Ramos (cell line): Measurements from ENCODE around the gene ZNF28.
"Not testable (repeated sequence)": the region's sequence is repeated elsewhere in the genome, so short reads cannot be mapped to it uniquely, and the experiment has no call there.

Experiments used
- in situ Hi-C: fragments of 300-500 bp; cut with MboI; formaldehyde crosslinking; loops from one replicate; pipeline ENCODE4 v1.14.3; 2022; ENCODE audit warnings: low sequenced_read_pairs; ENCODE audit not compliant: unreplicated experiment

ZNF28 gene

DNA sequence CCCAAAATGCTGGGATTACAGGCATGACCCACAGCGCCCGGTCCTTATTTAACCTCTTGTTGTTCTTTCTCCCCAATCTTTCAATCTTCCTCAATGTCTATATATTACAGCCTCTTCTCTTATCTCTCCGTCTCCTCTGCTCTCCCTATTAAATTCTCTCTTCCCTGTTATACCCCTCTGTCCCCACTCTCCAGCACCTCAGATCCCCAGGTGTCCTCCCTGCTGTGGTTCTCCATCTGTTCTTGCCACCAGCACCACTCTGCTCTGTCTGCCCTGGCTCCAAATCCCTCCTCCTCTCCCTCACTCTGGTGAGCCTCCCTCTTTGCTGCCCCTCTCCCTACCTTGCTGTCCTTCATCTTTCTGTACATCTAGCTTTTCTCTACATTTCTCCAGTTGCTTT lies 35.9 kb downstream of the ZNF28 start:
- in situ Hi-C loops: no loop called here

DNA sequence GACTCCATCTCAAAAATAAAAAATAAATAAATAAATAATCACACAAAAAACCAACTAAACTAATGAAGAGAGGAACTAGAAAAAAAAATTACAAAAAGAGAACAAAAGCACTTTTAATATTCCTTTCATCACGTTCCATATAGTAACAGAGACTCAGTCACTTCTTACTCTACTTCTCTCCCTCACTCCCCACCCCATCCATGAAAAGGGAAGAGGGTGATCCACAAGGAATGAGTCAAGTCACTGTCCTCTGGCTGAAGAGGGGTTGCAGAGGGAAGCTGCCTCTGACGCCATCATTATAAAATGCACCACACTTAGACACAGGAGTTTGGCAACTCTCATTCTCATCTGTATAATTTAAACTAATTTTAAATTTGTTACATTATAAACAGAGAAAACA lies 38.6 kb downstream of the ZNF28 start:
- in situ Hi-C loops: not testable (repeated sequence)

DNA sequence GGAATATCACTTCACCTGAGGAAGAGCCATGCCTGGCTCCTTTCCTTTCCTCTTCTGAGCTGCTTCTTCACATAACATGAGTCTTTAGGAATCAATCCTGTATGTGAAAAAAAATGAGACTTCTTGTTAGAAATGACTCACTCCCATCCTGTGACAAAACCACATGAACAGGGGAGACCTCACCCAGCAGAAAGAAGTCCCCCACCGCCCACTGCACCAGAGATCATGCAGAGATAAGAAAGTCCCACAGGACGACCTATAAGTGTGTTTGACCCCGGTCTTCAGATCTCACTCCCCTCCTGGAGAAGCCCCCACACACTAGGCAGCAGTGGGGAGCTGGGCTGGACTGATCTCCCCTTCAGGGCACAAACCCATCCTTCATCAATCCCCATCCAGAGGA lies 42.6 kb downstream of the ZNF28 start:
- in situ Hi-C loops: no loop called here

- in situ Hi-C loops: not testable (repeated sequence)
Measured at GRCh38 chr19:52756447-52756846, 65.0 kb downstream of the ZNF28 start.

- in situ Hi-C loops: no loop called here
Measured at GRCh38 chr19:52749780-52750179, 71.7 kb downstream of the ZNF28 start.

DNA sequence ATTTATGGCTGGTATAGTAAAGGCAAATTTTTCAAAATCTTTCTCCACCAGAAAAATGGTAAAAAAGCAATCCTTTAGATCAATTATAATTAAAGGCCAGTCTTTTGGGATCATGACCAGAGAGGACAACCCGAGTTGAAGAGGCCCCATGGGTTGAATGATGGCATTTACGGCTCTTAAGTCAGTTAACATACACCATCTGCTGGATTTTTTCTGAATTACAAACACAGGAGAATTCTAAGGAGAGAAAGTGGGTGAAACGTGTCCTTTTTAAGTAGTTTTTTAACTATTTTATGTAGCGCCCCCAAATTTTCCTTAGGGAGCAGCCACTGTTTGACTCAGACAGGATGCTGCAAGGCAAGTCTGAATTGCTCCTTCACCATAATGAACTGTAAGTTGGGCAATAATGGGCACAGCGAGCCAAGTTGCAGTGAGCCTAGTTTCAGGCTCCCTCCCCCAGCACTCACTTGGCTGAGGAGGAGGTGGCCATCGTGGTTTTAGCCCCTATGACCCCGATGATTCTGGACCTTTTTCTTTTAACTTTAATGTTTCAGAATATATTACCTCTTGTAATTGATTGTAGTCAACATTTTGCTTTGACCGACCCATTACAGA lies 73.0 kb downstream of the ZNF28 start:
- in situ Hi-C loops: no loop called here
